Right renal cortex interstitium (tissue), 3 donors: ENCODE measurements around the gene TELO2. TPM values are rescaled to one million over a fixed set of nuclear protein-coding genes. Genes with fewer than 3 reads are reported as not detected.

ENCODE experiments used
- DNase-seq, 3 donors: peaks; one replicate each; pipeline ENCODE4 v3.0.0-alpha.2; 2013; ENCODE audit warnings: low read depth in 3 of 3, low spot score in 2 of 3
- polyA plus RNA-seq, 3 donors: library from polyadenylated mRNA; unstranded; fragments of 120-200 nt; gene quantifications; one replicate each; pipeline ENCODE4 v1.2.1, GENCODE V29; 2013; ENCODE audit not compliant: insufficient read length in 3 of 3

TELO2 gene
- polyA plus RNA-seq, 3 donors = 23.2 to 29.3 (median 26.1) TPM

- DNase-seq = no peak
Measured at GRCh38 chr16:1511662-1512569, 18.8 kb downstream of the TELO2 start.

- DNase-seq = no peak
Measured at GRCh38 chr16:1512774-1513173, 19.6 kb downstream of the TELO2 start.

- DNase-seq = no peak
Measured at GRCh38 chr16:1514507-1514906, 21.3 kb downstream of the TELO2 start.

GRCh38 chr16:1518626-1519135, 25.5 kb downstream of the TELO2 start:
- DNase-seq = no peak

GRCh38 chr16:1519831-1520230, 26.7 kb downstream of the TELO2 start:
- no peak for DNase-seq

- DNase-seq = no peak
Measured at GRCh38 chr16:1520461-1520860, 27.3 kb downstream of the TELO2 start.

GRCh38 chr16:1523581-1524245, 30.6 kb downstream of the TELO2 start:
- no peak for DNase-seq

- DNase-seq = no peak
Measured at GRCh38 chr16:1524366-1524765, 31.2 kb downstream of the TELO2 start.

- DNase-seq = no peak
Measured at GRCh38 chr16:1525871-1526607, 32.9 kb downstream of the TELO2 start.

- DNase-seq = no peak
Measured at GRCh38 chr16:1526608-1527555, 33.7 kb downstream of the TELO2 start.

- no peak for DNase-seq
Measured at GRCh38 chr16:1527836-1528811, 35.0 kb downstream of the TELO2 start.

- no peak for DNase-seq
Measured at GRCh38 chr16:1528921-1529537, 35.9 kb downstream of the TELO2 start.

GRCh38 chr16:1530349-1530882, 37.3 kb downstream of the TELO2 start:
- DNase-seq = no peak

GRCh38 chr16:1530883-1531637, 37.9 kb downstream of the TELO2 start:
- DNase-seq = peak in 1 of 3 donors; percentile 48

GRCh38 chr16:1531638-1531910, 38.4 kb downstream of the TELO2 start:
- DNase-seq = no peak

GRCh38 chr16:1532081-1532760, 39.1 kb downstream of the TELO2 start:
- DNase-seq = no peak

- no peak for DNase-seq
Measured at GRCh38 chr16:1532771-1533170, 39.6 kb downstream of the TELO2 start.
